HuH-7 (cell line): ENCODE results near the gene GIPC2.
"Not testable (repeated sequence)": the region's sequence is repeated elsewhere in the genome, so short reads cannot be mapped to it uniquely, and the experiment has no call there.

ENCODE experiments used
- DNase-seq: peaks from one replicate; pipeline ENCODE4 v3.0.0; 2011; ENCODE audit warnings: low spot score

Gene GIPC2

GRCh38 chr1:78045926-78046778, at the start of gene GIPC2:
Gene GIPC2 (plus strand): TSS chr1:78045966. CDS start chr1:78046095, 129 bp downstream.
- DNase-seq, result peak; percentile 50

DNA sequence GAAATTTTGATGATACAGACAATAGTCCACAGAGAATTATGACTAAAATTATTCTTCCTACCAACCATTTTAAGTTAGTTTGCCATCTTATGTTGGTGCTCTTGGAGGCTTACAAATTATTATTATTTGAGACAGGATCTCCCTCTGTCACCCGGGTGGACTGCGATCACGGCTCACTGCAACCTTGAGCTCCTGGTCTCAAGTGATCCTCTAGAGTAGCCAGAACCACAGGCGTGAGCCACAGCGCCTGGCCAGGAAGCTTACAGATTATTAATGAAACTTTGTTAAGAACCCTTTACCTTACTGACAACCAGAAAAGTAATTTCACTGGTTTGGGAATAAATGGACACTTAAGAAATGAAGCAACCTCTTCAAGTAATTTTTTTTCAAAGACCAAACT, 49.0 kb upstream of the GIPC2 start:
- no peak for DNase-seq

DNA sequence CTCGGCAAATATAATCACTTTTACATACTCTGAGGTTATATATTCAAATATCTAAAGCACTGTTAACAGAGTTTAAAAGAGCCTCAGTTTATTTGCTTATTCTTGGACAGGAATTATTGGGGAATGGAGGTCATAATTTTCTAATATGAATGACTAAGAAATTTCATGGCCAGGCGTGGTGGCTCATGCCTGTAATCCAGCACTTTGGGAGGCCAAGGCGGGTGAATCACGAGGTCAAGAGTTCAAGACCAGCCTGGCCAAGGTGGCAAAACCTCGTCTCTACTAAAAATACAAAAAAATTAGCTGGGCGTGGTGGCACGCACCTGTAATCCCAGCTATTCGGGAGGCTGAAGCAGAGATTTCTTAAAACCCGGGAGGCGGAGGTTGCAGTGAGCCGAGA, 45.2 kb upstream of the GIPC2 start:
- not testable (repeated sequence) for DNase-seq

DNA sequence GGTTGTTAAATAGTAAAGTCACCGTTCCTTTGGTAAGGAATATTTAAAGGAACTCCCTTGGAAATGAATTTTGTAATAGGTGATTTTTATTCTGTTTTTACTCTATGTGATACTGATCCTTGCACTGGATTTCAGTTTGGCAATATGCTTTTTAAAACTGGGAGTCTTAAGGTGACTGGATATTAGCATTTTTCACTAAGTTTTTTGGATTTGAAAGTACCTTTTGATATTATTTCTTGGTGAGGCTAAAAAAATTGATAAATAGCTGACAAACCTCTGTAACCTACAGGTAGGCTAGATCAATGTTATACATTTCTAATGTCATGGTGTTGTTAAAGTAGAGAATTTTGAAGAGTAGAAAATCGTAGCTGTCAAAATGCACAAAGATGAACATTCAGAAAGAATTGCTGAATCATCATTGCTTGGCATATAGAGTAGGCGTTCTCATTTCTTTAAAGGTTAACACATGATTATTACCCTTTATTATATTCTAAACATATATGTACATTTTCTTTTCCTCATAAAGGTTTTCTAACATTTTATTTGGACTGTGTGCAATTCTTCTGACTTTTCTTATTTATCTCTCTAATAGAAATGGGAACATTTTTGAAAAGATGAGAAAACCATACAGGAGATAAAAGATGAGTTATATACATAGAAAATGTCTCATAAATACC, 42.6 kb upstream of the GIPC2 start:
- no peak for DNase-seq

DNA sequence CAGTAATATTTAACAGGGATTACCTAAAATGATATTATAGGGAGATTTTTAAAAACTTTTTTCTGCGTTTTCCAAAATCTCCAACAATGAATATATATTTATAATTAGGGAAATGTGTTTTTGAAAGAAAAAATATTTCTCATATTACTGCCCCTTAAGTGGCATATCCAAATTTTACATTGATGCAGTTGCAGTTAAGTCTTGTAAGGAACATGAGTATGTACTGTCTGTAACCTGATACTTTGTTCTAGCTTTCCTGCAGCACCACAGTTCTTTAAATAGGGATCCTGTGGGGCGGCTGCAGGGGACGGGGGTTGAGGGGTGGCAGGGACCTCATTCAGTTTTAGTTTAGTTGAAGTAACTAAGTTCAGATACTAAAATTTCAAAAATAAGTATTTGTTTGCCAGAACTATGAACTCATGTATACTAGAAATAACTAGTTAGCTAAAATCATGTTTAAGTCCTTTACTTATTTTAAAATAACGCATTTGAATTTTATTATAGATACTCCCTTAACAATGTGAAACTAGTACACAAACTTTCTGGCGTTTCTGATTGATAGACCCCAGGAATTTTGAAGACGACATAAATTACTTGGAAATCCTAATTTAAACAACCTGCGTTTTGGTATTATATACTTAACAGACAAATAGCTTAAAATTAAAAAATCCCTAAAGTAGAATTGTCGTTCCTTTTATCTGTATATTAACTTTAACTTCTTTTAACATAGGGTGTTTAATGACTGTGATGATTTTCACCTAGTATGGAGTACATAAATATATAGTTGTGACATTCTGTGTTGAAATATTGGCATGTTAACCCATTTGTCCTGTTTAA, 41.7 kb upstream of the GIPC2 start:
- DNase-seq, result peak; percentile 12

GRCh38 chr1:78004719-78005447, 40.9 kb upstream of the GIPC2 start, which contains the start of gene DNAJB4:
Gene DNAJB4 (plus strand): TSS chr1:78004939. CDS start chr1:78005111, 172 bp downstream.
- DNase-seq, result peak; percentile 49

- DNase-seq, result no peak
Measured at GRCh38 chr1:78005448-78005722, 40.4 kb upstream of the GIPC2 start.

- no peak for DNase-seq
Measured at GRCh38 chr1:78005755-78006154, 40.0 kb upstream of the GIPC2 start.

- no peak for DNase-seq
Measured at GRCh38 chr1:78006521-78006920, 39.2 kb upstream of the GIPC2 start.

- no peak for DNase-seq
Measured at GRCh38 chr1:78007677-78008341, 38.0 kb upstream of the GIPC2 start.

DNA sequence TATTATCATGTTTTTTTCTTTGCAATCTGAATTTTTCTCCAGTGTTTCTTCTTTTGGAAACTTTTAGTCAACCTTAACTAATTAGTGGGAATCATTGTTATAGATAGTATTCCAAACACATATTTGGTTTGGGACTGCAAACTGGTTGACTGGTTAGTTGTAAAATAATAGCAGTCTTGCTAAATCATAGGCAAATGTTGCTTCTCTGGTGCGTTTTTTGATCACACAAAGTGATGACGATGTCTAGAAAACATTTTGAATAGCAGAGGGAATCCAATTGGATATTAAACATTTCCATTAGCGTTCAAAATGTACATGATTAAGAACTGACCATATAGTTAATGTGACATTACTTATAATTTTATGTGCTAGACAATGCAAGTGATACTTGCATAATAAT, 36.5 kb upstream of the GIPC2 start:
- DNase-seq, result no peak

DNA sequence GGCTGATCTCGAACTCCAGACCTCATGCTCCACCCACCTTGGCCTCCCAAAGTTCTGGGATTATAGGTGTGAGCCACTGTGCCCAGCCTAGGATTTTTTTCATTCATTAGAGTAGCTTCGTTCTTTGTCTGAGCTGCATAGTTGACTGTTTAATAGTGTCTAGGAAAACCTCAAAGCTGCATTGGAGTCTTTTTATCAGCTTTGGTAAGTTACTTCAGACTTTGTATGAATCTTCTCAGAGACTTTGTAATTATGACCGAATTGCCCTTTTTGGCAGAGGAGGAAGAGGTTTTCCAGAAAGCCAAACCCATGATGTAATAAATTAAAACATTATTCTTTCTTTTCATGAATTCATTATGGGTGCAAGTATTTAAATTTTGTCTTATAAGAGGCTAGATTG, 35.9 kb upstream of the GIPC2 start:
- no peak for DNase-seq

DNA sequence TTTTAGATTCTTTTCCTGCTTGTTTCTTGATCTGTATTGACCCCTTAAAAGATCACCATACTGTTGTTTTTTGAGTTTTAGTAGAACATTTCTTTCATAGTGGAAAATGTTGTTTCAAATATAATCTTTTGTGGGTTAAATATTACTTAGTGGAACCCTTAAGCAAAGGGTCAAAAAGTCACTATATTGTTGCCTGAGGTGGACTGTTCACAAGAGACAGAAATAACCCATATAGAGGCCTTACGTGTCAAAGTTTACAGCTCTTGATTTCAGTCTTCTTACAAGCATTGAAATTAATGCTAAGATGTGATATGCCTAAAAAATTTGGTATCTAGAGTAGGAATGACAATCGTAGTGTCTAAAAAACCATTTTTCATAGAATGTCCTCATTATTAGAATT, 34.7 kb upstream of the GIPC2 start:
- DNase-seq, result no peak

DNA sequence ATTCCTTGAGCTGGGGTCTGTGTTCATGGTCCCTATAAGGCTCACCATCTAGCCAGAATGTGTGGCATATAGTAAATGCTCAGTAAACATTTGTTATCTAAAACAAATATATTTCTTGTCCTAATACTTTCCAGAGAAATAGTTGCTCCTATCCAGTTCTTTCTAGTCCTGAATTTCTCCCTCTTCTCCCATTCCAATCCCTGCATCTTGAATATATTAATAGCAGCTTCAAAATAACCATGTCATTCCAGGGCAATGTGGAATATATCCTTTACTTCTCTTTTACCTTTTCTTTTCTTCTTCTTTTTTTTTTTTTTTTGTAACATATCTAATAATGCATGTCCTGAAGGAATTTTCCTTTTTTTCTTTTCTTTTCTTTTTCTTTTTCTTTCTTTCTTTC, 30.6 kb upstream of the GIPC2 start:
- DNase-seq, result no peak

GRCh38 chr1:78019024-78019423, 26.7 kb upstream of the GIPC2 start:
- DNase-seq, result no peak

GRCh38 chr1:78021134-78021533, 24.6 kb upstream of the GIPC2 start:
- not testable (repeated sequence) for DNase-seq

DNA sequence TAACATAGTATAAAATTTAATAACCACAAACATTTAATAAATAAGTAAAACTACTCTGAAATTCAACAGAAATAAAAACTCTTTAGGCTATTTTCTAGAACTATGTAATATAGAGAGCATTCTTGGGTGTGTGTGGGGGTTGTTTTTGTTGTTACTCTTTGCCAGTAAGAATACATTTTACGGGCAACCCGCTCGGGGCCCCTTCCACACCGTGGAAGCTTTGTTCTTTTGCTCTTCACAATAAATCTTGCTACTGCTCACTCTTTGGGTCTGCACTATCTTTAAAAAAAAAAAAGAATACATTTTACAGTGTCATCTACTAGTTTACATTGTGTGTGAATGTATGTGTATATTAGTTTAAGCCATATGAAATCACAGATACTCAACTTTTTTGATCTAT, 16.0 kb upstream of the GIPC2 start:
- no peak for DNase-seq

DNA sequence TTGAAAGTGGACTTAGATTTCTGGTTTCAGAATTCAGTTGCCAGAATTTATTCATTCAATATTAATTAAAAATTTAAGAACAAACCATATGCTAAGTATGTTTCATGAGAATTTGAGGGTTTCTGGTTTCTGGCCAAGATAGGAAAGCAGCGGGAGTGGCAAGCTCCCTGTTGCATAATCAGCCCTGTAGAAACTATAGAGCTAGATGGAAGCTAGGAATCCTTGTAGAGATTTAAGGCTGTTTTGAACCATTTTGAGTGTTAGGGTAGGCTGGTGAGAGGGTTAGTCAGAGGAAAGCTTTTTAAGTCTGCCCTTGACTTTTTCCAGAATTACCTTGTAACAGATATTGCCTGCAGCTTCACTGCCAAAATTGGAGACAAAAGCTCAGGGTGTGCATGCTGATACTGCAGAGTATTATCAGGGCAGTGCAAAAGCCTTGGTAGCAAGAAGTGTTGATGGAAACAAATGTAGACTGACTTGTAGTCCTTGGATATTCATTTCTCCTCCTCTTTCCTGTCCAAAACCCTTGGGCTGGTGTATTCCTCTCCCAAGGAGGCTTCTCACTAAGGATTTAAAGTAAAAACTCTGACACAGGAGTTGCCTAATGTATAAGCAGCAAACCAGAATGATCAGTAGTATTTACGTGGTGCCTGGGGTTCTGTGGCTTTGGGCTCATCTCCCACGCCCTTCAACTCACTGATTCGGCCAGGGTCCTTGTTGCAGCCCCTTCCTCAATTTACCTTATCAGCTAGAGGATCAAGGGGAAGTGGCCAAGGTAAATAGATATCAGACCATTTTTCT, 12.6 kb upstream of the GIPC2 start:
- no peak for DNase-seq

- DNase-seq, result no peak
Measured at GRCh38 chr1:78033797-78034172, 12.0 kb upstream of the GIPC2 start.

GRCh38 chr1:78035121-78035520, 10.6 kb upstream of the GIPC2 start:
- DNase-seq, result no peak

DNA sequence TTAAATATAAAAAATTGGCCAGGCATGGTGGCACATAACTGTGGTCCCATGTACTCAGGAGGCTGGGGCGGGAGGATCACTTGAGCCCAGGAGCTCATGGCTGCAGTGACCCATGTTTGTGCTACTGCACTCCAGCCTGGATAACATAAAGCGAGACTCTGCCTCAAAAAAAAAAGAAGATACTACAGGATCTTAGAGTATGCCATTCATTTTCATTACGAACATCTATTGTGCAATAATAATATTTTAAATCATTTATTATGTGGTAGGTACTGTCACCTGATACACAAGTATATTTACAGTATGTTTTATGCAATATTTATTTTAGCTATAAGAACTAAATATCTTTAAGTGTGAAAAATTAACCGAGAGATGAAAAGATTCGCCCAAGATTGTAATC, 9.3 kb upstream of the GIPC2 start:
- no peak for DNase-seq
